Measurements from ENCODE around the gene FTCD.

The FTCD gene

DNA sequence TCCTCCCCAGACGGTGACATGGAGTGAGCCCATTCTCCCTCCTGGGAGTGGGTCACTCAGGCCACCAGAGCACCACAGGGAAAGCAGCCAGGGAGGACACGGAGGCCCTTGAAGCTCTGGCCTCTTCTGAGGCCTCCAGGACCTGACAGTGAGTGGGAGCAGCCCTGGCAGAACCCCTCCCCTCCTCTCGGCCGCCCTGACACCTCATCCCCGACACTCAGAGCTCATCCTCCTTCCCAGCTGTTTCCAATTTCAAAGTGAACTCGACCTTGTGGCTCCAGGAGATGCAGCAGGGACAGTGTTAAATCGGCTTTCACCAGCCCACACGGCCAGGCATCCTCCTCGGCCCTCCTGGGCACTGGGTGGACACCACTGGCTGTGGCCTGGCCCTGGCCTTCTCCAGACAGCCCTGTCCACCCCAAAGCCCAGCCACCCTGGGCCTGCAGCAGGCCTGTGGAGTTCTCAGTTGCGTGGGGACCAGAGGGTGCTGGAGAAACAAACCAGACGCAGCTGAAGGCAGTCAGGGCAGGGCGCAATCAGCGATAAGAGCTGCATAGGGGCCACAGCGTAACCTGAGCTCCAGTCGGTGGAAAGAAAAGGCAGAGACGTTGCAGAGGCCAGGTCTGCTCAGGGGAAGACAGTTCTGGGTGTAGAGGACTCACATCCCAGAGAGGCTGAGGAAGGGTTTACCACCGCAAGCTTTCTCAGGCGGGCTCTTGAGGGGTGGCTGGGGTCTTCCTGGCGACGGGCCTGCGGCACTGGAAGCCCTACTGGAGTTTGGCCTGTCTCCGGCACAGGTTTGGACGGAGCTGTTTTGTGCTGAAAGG is 27.1 kb downstream of the FTCD start:
- DNase-seq, result no peak
- no peak overlapping the region for H3K4me3 Mint-ChIP-seq
- peak overlapping the region in 1 of 2 donors; percentile 68 for H3K27ac Mint-ChIP-seq
- H3K4me1 Mint-ChIP-seq (ENCODE audit: low read depth in 2 of 2), result no peaks in the 10 kb centered on the region
- no peak for ATAC-seq (replicated peaks)
- no peaks in the 10 kb centered on the region for H3K9me3 Mint-ChIP-seq
- no peaks in the 10 kb centered on the region for H3K27me3 Mint-ChIP-seq
- H3K36me3 Mint-ChIP-seq (ENCODE audit: insufficient read depth), result peaks cover 10% of the 10 kb centered on the region

DNA sequence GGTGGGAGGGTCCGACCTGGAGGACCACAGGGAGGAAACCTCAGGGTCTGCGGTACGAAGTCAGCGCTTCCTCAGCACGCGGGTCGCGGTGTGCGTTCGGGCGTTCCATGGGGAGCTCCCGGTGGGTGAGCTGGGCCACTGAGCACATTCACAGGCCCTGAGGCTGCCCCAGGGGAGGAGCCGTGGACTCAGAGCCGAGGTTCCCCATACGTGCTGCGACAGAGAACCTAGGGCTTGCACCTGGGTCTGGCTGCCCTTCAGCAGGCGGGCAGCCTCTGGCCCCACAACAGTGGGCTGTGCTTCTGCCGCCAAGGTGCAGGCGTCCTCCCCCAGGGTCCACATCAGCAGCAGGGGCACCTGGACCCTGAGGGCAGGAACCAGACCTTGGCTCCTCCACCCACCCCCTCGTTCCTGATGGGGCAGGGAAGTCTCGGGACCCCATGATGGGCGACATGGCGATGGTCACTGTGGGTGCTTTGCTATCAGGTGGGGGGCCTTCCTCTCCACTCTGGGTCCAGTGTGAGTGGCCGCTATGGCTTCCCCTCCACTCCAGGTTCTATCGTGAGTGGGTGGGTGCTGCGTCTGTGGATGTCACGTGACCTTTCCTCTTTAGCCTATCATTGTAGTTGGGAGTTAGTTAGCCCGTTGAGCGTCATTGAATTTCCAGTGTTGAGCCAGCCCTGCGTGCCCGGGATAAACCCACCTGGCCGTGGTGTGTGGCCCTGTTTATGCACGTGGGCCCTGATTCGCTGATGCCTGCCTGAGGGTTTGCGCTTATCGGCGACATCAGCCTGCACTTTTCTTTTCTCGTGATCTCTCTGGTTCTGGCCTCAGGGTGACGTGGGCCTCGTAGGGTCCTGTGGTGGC is 27.9 kb downstream of the FTCD start:
- H3K4me3 Mint-ChIP-seq, result no peak overlapping the region
- H3K4me1 Mint-ChIP-seq (ENCODE audit: low read depth in 2 of 2), result no peaks in the 10 kb centered on the region
- DNase-seq (no peak), ATAC-seq (replicated peaks) (no peak)
- no peaks in the 10 kb centered on the region for H3K27me3 Mint-ChIP-seq
- no peaks in the 10 kb centered on the region for H3K9me3 Mint-ChIP-seq
- peaks cover 10% of the 10 kb centered on the region for H3K36me3 Mint-ChIP-seq (ENCODE audit: insufficient read depth)
- no peak overlapping the region for H3K27ac Mint-ChIP-seq

DNA sequence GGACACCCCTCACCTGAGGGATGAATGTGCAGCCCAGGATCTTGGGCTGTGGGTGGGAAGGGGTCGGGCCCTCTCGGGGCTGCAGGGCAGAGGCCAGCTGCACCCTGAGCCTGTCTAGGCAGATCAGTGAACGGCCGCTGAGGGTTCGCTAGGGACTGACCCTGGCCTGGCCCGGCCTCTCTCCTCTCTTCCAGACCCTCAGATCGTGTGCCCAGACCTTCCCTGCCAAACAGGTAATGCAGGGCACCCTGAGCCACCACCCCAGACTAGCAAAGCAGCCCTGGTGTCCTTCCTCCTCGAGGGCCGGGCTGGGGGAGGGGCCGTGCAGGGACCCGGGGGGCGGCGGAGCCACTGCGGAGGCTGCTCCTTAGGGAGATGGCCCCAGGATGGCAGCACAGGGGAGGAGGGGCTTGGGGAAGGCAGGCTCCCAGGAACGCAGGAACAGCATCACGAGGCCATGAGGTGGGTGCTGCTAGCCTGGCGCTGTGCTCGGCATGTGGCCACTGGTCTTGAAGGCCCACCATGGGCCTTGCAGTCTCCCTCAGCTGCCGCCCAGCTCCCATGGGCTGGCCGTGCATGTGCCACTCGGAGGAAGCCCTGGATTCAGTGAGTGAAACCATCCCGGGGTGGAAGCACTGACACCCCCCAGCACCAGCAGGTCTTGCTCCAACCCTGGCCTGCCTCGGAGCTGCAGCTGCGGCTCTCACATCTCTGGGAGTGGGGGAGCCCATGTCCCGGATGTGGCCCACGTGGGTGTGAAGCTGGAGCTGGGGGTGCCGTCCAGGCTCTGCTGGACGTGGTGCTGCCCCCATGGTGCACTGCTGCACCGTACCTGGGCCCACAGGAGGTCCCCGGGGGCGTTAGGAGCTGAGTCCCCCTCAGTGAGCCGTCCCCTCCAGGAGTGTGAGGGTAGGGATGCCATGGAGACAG is 28.8 kb downstream of the FTCD start:
- H3K4me3 Mint-ChIP-seq, result no peak overlapping the region
- DNase-seq (no peak), ATAC-seq (replicated peaks) (no peak)
- H3K27ac Mint-ChIP-seq, result no peak overlapping the region
- no peaks in the 10 kb centered on the region for H3K27me3 Mint-ChIP-seq
- H3K9me3 Mint-ChIP-seq, result no peaks in the 10 kb centered on the region
- H3K36me3 Mint-ChIP-seq (ENCODE audit: insufficient read depth), result peaks cover 10% of the 10 kb centered on the region
- no peaks in the 10 kb centered on the region for H3K4me1 Mint-ChIP-seq (ENCODE audit: low read depth in 2 of 2)

DNA sequence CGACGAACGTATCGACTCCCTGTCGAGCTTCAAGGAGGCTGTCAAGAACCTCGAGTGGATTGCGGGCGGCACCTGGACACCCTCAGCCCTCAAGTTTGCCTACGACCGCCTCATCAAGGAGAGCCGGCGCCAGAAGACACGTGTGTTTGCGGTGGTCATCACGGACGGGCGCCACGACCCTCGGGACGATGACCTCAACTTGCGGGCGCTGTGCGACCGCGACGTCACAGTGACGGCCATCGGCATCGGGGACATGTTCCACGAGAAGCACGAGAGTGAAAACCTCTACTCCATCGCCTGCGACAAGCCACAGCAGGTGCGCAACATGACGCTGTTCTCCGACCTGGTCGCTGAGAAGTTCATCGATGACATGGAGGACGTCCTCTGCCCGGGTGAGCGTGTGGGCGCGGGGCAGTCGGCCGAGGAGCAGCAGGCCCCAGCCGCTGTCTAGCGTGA is 29.5 kb downstream of the FTCD start:
- Mint-ChIP-seq H3K36me3 (ENCODE audit: insufficient read depth) (peaks cover 6% of the 10 kb centered on the region), H3K4me3 (no peak overlapping the region), H3K27me3 (no peaks in the 10 kb centered on the region), H3K9me3 (no peaks in the 10 kb centered on the region), H3K27ac (no peak overlapping the region), H3K4me1 (ENCODE audit: low read depth in 2 of 2) (no peaks in the 10 kb centered on the region)
- DNase-seq (no peak), ATAC-seq (replicated peaks) (no peak)

DNA sequence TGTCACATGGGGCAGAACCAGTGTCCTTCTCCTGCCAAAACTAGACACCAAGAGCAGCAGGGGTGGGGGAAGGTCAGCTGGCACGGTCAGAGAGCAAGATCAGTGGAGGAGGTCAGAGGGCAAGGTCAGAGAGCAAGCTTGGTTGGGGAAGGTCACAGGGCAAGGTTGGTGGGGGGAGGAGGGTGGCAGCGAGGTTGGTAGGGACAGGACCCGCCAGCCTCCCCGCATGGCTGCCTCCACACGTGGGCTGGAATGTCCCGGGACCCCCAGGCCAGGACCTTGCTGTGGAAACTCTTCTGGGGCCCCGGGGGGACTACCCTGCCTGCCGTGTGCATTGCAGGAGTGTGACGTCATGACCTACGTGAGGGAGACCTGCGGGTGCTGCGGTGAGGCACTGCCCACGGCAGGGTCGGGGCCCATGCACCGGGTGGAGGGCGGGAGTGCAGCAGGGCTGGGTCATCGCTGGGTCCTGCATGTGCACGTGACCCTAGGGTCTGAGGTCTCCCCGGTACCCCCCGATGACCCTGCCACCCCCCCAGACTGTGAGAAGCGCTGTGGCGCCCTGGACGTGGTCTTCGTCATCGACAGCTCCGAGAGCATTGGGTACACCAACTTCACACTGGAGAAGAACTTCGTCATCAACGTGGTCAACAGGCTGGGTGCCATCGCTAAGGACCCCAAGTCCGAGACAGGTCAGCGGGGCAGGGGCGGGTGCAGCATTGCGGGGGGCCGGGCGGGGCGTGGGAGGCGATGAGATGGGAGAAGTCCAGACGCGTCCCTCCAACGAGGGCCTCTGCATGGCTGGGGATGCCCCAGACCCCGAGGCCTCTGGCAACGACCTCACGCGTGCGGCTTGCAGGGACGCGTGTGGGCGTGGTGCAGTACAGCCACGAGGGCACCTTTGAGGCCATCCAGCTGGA is 30.2 kb downstream of the FTCD start:
- Mint-ChIP-seq H3K27ac (no peak overlapping the region), H3K9me3 (no peaks in the 10 kb centered on the region), H3K4me1 (ENCODE audit: low read depth in 2 of 2) (no peaks in the 10 kb centered on the region), H3K36me3 (ENCODE audit: insufficient read depth) (peaks cover 5% of the 10 kb centered on the region), H3K27me3 (no peaks in the 10 kb centered on the region), H3K4me3 (no peak overlapping the region)
- DNase-seq (no peak), ATAC-seq (replicated peaks) (no peak)

DNA sequence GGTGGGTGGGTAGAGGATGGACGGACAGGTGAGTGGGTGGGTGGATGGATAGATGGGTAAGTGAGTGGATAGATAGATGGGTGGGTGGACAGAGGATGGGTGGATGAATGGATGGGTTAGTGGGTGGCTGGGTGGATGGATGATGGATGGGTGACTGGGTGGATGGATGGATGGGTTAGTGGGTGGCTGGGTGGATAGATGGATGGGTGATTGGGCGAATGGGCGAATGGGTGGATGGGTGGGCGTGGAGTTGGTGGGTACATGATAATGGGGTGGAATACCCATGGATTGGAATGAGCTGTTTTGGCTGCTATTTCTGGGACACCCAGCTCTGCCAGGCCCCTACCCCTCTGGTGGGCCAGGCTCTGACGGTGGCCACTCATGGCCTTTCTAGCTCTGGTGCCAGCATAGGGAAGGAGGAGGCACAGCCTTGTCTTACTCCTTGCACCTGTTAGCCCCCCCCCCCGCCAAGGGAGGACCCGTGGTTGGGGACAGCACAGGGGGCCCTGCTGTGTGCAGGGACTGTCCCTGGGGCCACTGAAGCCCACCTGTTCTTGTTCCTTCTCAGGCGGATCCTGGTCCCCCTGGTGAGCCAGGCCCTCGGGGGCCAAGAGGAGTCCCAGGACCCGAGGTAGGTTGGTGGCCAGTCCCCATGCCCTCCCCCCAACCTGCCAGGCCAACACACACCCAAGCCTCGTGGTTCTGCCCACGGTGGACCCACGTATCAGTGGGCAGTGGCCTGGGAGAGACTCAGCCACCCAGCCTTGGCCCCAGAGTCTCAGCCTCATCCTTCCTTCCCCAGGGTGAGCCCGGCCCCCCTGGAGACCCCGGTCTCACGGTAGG is 31.1 kb downstream of the FTCD start:
- DNase-seq (no peak), ATAC-seq (replicated peaks) (no peak)
- H3K36me3 Mint-ChIP-seq (ENCODE audit: insufficient read depth), result peaks cover 3% of the 10 kb centered on the region
- H3K4me3 Mint-ChIP-seq, result no peak overlapping the region
- no peaks in the 10 kb centered on the region for H3K9me3 Mint-ChIP-seq
- no peaks in the 10 kb centered on the region for H3K4me1 Mint-ChIP-seq (ENCODE audit: low read depth in 2 of 2)
- H3K27ac Mint-ChIP-seq, result peak overlapping the region in 1 of 2 donors; percentile 75
- H3K27me3 Mint-ChIP-seq, result no peaks in the 10 kb centered on the region

DNA sequence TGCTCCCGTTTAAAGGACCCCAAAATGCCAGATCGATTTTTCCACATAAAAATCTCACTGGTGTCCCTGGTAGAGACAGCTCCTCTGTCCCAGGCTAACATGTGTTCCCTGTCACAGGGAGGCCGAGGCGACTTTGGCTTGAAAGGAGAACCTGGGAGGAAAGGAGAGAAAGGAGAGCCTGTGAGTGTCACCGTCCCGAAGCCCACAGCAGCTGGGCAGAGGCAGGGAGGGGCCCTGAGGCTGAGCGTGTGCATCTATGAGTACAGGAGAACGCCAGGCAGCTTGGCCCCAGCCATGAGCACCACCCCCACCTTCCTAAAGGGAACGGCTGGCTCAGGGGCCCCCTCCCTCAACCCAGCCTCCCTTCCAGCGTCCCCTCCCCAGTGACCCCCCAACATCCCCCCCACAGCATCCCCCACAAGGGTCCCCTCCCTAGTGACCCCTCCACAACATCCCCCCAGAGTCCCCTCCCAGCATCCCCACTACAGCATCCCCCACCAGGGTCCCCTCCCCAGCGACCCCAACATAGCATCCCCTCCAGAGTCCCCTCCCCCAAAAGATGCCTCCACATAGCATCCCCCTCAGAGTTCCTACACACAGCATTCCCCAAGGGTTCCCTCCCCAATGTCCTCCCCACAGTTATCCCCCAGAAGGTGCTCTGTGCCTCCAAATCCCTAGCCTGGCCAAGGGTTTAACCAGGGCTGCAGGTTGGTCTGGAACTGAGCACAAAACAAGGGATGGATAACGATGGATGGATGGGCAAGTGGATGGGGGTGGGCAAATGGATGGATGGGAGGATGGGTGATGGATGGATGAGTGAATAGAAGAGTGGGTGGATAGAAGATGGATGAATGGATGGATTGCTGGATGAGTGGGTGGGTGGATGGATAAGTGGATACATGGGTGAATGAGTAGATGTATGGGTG is 32.4 kb downstream of the FTCD start:
- Mint-ChIP-seq H3K4me1 (ENCODE audit: low read depth in 2 of 2) (no peaks in the 10 kb centered on the region), H3K27me3 (no peaks in the 10 kb centered on the region), H3K4me3 (no peak overlapping the region), H3K27ac (peak overlapping the region in 1 of 2 donors; percentile 52), H3K9me3 (no peaks in the 10 kb centered on the region), H3K36me3 (ENCODE audit: insufficient read depth) (no peaks in the 10 kb centered on the region)
- ATAC-seq (replicated peaks) (no peak), DNase-seq (no peak)

DNA sequence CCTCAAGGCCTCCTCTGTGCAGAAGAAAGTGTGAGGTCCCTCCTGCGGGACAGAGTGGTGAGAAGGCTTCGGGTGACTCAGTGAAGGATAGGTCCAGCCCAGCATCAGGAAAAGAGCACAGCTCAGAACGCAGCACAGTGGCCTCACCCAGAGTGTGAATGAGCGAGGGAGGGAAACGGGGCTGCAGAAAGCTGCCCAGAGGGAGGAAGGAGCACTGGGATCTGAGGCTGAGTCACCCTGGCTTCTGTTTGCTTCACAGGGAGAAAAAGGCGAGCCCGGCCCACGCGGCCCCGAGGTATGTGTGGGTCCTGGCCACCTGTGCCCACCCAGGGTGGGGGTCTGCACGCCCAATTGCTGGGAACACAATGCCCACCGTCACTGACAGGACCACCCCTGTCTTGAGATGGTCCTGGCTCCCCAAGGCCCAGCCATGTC is 33.1 kb downstream of the FTCD start:
- Mint-ChIP-seq H3K9me3 (no peaks in the 10 kb centered on the region), H3K27me3 (no peaks in the 10 kb centered on the region), H3K36me3 (ENCODE audit: insufficient read depth) (no peaks in the 10 kb centered on the region), H3K4me3 (no peak overlapping the region), H3K27ac (peak overlapping the region in 1 of 2 donors; percentile 52), H3K4me1 (ENCODE audit: low read depth in 2 of 2) (no peaks in the 10 kb centered on the region)
- no peak for DNase-seq
- ATAC-seq (replicated peaks), result no peak

DNA sequence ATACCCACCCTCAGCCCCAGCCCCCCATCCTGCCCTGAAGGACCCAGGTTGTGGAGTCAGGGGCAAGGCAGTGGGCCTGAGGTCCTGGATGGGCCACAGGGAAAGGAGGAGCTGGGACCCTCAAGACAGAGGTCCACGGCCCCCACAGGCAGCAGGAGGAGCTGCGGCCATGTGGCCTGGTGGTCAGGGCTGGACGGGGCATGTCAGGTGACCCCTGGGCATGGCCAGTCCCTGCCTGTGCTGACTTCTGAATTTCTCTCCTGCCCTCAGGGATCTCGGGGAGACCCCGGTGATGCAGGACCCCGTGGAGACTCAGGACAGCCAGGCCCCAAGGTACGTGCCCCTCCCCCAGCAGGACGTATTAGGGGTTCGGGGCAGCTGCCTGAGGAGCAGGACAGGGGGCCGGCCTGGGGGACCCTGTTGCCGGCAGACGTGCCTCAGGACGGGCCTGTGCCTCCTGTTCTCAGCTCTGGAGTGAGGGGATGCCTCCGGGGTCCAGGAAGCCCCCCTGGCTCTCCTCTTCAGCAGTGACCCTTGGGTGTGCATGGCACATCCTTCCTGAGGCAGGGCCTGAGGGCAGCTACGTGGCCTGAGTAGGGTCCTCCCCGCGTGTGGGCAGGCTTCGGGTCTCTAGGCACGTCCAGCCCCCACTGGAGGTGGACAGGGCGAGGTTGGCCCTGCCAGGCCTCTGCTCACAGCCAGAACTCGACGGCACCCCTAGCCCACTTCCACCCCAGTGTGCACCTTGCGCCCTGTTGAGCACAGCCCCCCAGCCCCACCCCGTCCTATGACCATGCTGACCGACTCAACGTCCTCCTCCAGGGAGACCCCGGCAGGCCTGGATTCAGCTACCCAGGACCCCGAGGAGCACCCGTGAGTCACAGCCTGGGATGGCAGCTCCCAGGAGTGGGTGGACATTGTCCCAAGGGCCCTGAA is 33.8 kb downstream of the FTCD start:
- H3K4me1 Mint-ChIP-seq (ENCODE audit: low read depth in 2 of 2), result no peaks in the 10 kb centered on the region
- H3K9me3 Mint-ChIP-seq, result no peaks in the 10 kb centered on the region
- ATAC-seq (replicated peaks) (no peak), DNase-seq (no peak)
- no peaks in the 10 kb centered on the region for H3K27me3 Mint-ChIP-seq
- H3K36me3 Mint-ChIP-seq (ENCODE audit: insufficient read depth), result no peaks in the 10 kb centered on the region
- no peak overlapping the region for H3K27ac Mint-ChIP-seq
- no peak overlapping the region for H3K4me3 Mint-ChIP-seq
